Stomach (tissue), 9 donors: ENCODE measurements around the gene PKD2. TPM values are rescaled to one million over a fixed set of nuclear protein-coding genes. Genes with fewer than 3 reads are reported as not detected.

Experiments
- DNase-seq, 2 donors: peaks; one replicate each; pipeline versions ENCODE4 v3.0.0 to v3.0.0-alpha.2; 2013 to 2019
- H3K27ac ChIP-seq, 5 donors: fragments of 200-600 bp in 4 of 5; sonication (generic) in 4 of 5; one replicate each; pipeline ENCODE4 v1.5.1; 2013 to 2019; ENCODE audit warnings: mild to moderate bottlenecking in 1 of 5, moderate library complexity in 1 of 5
- H3K27me3 ChIP-seq, 3 donors: fragments of 200-600 bp; sonication (generic); one replicate each; pipeline ENCODE4 v1.5.1; 2017 to 2019; ENCODE audit warnings: mixed run types in 1 of 3
- H3K36me3 ChIP-seq, 4 donors: fragments of 200-600 bp; sonication (generic); 1 replicate in 3 of 4; 2 replicates in 1 of 4; pipeline ENCODE4 v1.5.1; 2016 to 2019
- H3K4me1 ChIP-seq, 4 donors: fragments of 200-600 bp; sonication (generic); one replicate each; pipeline ENCODE4 v1.5.1; 2016 to 2019
- H3K4me3 ChIP-seq, 4 donors: fragments of 200-600 bp; sonication (generic) in 3 of 4; one replicate each; pipeline ENCODE4 v1.5.1; 2016 to 2019; ENCODE audit warnings: mild to moderate bottlenecking in 1 of 4
- H3K9me3 ChIP-seq, 4 donors: fragments of 200-600 bp; sonication (generic); one replicate each; pipeline ENCODE4 v1.5.1; 2016 to 2019
- CTCF ChIP-seq, 7 experiments: fragments of 450-650 bp in 4 of 7; fragments of 200-600 bp in 3 of 7; sonication (generic) in 3 of 7; IDR thresholded peaks; one replicate each; pipeline ENCODE4 v1.5.1; 2016 to 2019; ENCODE audit warnings: antibody characterized with exemption in 7 of 7, control low read depth in 2 of 7, mild to moderate bottlenecking in 1 of 7
- EP300 ChIP-seq: sonication (generic); formaldehyde crosslinking; IDR thresholded peaks from one replicate; pipeline ENCODE4 v1.6.1; 2017; ENCODE audit warnings: antibody characterized with exemption
- POLR2A ChIP-seq, 4 donors: fragments of 450-650 bp; IDR thresholded peaks; one replicate each; pipeline ENCODE4 v1.6.1; 2016; ENCODE audit warnings: antibody characterized with exemption in 4 of 4, control low read depth in 2 of 4, mild to moderate bottlenecking in 1 of 4, moderate library complexity in 1 of 4
- POLR2AphosphoS5 ChIP-seq, 3 donors: sonication (generic); formaldehyde crosslinking; IDR thresholded peaks; one replicate each; pipeline ENCODE4 v1.6.1; 2016; ENCODE audit warnings: antibody characterized with exemption in 3 of 3
- WGBS, 5 donors: extraction: QIAGEN DNeasy Blood & Tissue Kit in 3 of 5; methylation state at CpG; one replicate each; pipeline versions ENCODE4 v1.1.5 to v1.1.7; 2013 to 2018; 5-methylcytosine and 5-hydroxymethylcytosine counted together
- intact Hi-C: fragments of 100-400 bp; cut with DNase I; formaldehyde crosslinking; loops from one replicate; pipeline ENCODE4 v1.15.1; 2023; ENCODE audit warnings: low total_unique reads
- polyA plus RNA-seq, 3 donors: library from polyadenylated mRNA; stranded (reverse); fragments of 200-250 nt; gene quantifications; one replicate each; pipeline ENCODE4 v1.2.3, GENCODE V29; 2013
- total RNA-seq, 5 donors: library from RNA; depleted of rRNA; stranded (reverse); fragments of >200 nt; gene quantifications; one replicate each; pipeline versions ENCODE4 v1.1.0 to v1.2.3, GENCODE V29; 2014 to 2016
- donor health status: healthy with polysubstance abuse.
- donor health status: Bipolar disorder and iron deficiency.
- donor health status: healthy.

The PKD2 gene
- total and polyA plus RNA-seq, 8 donors: 4.0 to 209 (median 32.7) TPM

GRCh38 chr4:88037936-88038335 lies 30.5 kb downstream of the PKD2 start:
- intact Hi-C loops: loop anchor here (5.0 to 10.0 kb wide), 2 partner anchors 169 to 477 kb away; no protein-coding TSS in a partner anchor
- no peaks in the 10 kb centered on the region for H3K9me3 ChIP-seq
- TF ChIP-seq POLR2AphosphoS5 (IDR thresholded peaks at IDR 0.05): no peak
- no peak for TF ChIP-seq POLR2A (IDR thresholded peaks at IDR 0.05)
- TF ChIP-seq CTCF (IDR thresholded peaks at IDR 0.05): no peak
- no peak for TF ChIP-seq EP300
- no peak for DNase-seq
- 78 to 87% (median 83%) methylated on average over 4 of the region's 4 CpGs for WGBS, 5 donors
- H3K36me3 ChIP-seq: peaks cover 38 to 82% (median 76%) of the 10 kb centered on the region in 4 donors
- H3K4me1 ChIP-seq: peaks cover 0 to 14% (median 10%) of the 10 kb centered on the region in 4 donors
- no peak overlapping the region for H3K27ac ChIP-seq
- H3K4me3 ChIP-seq: no peak overlapping the region
- no peaks in the 10 kb centered on the region for H3K27me3 ChIP-seq

- no peak for TF ChIP-seq POLR2AphosphoS5 (IDR thresholded peaks at IDR 0.05)
- TF ChIP-seq CTCF (IDR thresholded peaks at IDR 0.05): no peak
- no peak for TF ChIP-seq POLR2A (IDR thresholded peaks at IDR 0.05)
- no peak for TF ChIP-seq EP300
- H3K9me3 ChIP-seq: no peaks in the 10 kb centered on the region
- no peak overlapping the region for H3K4me3 ChIP-seq
- peaks cover 0 to 14% (median 10%) of the 10 kb centered on the region in 4 donors for H3K4me1 ChIP-seq
- WGBS, 5 donors: 83 to 90% (median 86%) methylated on average over 3 of the region's 3 CpGs
- no peaks in the 10 kb centered on the region for H3K27me3 ChIP-seq
- intact Hi-C loops: no loop called here
- peaks cover 37 to 97% (median 92%) of the 10 kb centered on the region in 4 donors for H3K36me3 ChIP-seq
- H3K27ac ChIP-seq: no peak overlapping the region
- no peak for DNase-seq
Measured at GRCh38 chr4:88040707-88041106, 33.3 kb downstream of the PKD2 start.

GRCh38 chr4:88041626-88042025 lies 34.2 kb downstream of the PKD2 start:
- 31 to 59% (median 40%) methylated on average over 2 of the region's 2 CpGs for WGBS, 5 donors
- Histone ChIP-seq H3K4me1 (peaks cover 0 to 14% (median 10%) of the 10 kb centered on the region in 4 donors), H3K9me3 (no peaks in the 10 kb centered on the region), H3K27me3 (no peaks in the 10 kb centered on the region), H3K4me3 (no peak overlapping the region), H3K36me3 (peaks cover 31 to 97% (median 92%) of the 10 kb centered on the region in 4 donors), H3K27ac (peak overlapping the region in 1 of 5 donors; percentile 26)
- peak; percentile 26 to 44 for DNase-seq
- intact Hi-C loops: no loop called here
- TF ChIP-seq POLR2AphosphoS5 (IDR thresholded peaks at IDR 0.05) (no peak), POLR2A (IDR thresholded peaks at IDR 0.05) (no peak), EP300 (no peak), CTCF (IDR thresholded peaks at IDR 0.05) (no peak)

GRCh38 chr4:88043001-88043400 lies 35.6 kb downstream of the PKD2 start:
- TF ChIP-seq POLR2A (IDR thresholded peaks at IDR 0.05) (no peak), EP300 (no peak), POLR2AphosphoS5 (IDR thresholded peaks at IDR 0.05) (no peak), CTCF (IDR thresholded peaks at IDR 0.05) (no peak)
- peaks cover 24 to 97% (median 92%) of the 10 kb centered on the region in 4 donors for H3K36me3 ChIP-seq
- no peak overlapping the region for H3K27ac ChIP-seq
- H3K27me3 ChIP-seq: no peaks in the 10 kb centered on the region
- no peaks in the 10 kb centered on the region for H3K9me3 ChIP-seq
- 38 to 82% (median 55%) methylated on average over 1 of the region's 1 CpG for WGBS, 5 donors
- peaks cover 0 to 14% (median 10%) of the 10 kb centered on the region in 4 donors for H3K4me1 ChIP-seq
- DNase-seq: no peak
- H3K4me3 ChIP-seq: no peak overlapping the region
- intact Hi-C loops: no loop called here
